Psoas muscle (tissue), 8 donors: ENCODE data around the gene LGI4. TPM values are rescaled to one million over a fixed set of nuclear protein-coding genes. Genes with fewer than 3 reads are reported as not detected.
A peak's percentile ranks its signal among the peaks of the same experiment; 100 is the strongest.

Experiments used
- ATAC-seq, 4 donors: fragments of 200-7000 bp; cut with Tn5 transposase; one replicate each; pipeline ENCODE4 v1.9.1; 2020; ENCODE audit warnings: moderate library complexity in 3 of 4, mild to moderate bottlenecking in 2 of 4
- DNase-seq, 2 donors: peaks; one replicate each; pipeline ENCODE4 v3.0.0-alpha.2; 2020
- H3K27ac ChIP-seq: fragments of 200-600 bp; one replicate; pipeline ENCODE4 v1.8.0; 2022
- H3K27me3 ChIP-seq, 3 donors: fragments of 200-600 bp in 1 of 3; one replicate each; pipeline versions ENCODE4 v1.6.1 to v1.8.0; 2013 to 2022; ENCODE audit warnings: low read length in 2 of 3, mild to moderate bottlenecking in 2 of 3, moderate library complexity in 1 of 3; ENCODE audit not compliant: insufficient read depth in 3 of 3
- H3K36me3 ChIP-seq, 2 donors: fragments of 200-600 bp in 1 of 2; one replicate each; pipeline versions ENCODE4 v1.6.1 to v1.8.0; 2013 to 2022; ENCODE audit warnings: low read depth in 1 of 2, mild to moderate bottlenecking in 1 of 2, moderate library complexity in 1 of 2; ENCODE audit not compliant: insufficient read depth in 1 of 2
- H3K4me1 ChIP-seq: fragments of 200-600 bp; one replicate; pipeline ENCODE4 v1.8.0; 2022
- H3K4me3 ChIP-seq: fragments of 200-600 bp; one replicate; pipeline ENCODE4 v1.8.0; 2022; ENCODE audit warnings: mild to moderate bottlenecking
- H3K9me3 ChIP-seq: fragments of 200-600 bp; one replicate; pipeline ENCODE4 v1.8.0; 2022
- WGBS, 3 donors: extraction: QIAGEN DNeasy Blood & Tissue Kit; methylation state at CpG; one replicate each; pipeline versions ENCODE4 v1.1.6 to v1.1.7; 2013; 5-methylcytosine and 5-hydroxymethylcytosine counted together
- intact Hi-C, 2 donors: fragments of 100-400 bp; cut with DNase I; formaldehyde crosslinking; loops; one replicate each; pipeline versions ENCODE4 v1.11.0 to v1.14.2; 2022
- polyA plus RNA-seq, 3 donors: library from polyadenylated mRNA; stranded (reverse); fragments of 200-250 nt; gene quantifications; one replicate each; pipeline ENCODE4 v1.2.3, GENCODE V29; 2013
- total RNA-seq, 4 donors: library from RNA; stranded (reverse); fragmentation: NEBNext Ultra II Directional in 2 of 4; extraction: Animal tissue kit (Norgen Biotek cat#: 25700) in 2 of 4; gene quantifications; one replicate each; pipeline versions ENCODE4 v1.2.1 to v1.2.4, GENCODE V29; 2021 to 2023
- TF ChIP-seq, protein P1 (sequence below): fragments of 200-600 bp; IDR thresholded peaks from one replicate; pipeline ENCODE4 v1.8.0; 2022; ENCODE audit warnings: antibody characterized with exemption
- donor health status: healthy with polysubstance abuse.
- donor health status: DM: no; HTN: no; CAD: no; lungs with moderate emphysema.
- donor health status: Bipolar disorder and iron deficiency.
- donor health status: healthy.
- donor health status: DM: yes; HTN: yes; CAD: no.
- donor health status: DM: no; HTN: no; CAD: no.
- donor health status: DM: no; HTN: no; CAD: no.
- donor health status: DM: yes; HTN: yes; CAD: no.

LGI4 gene
- total and polyA plus RNA-seq, 7 donors: 3.2 to 22.1 (median 16.2) TPM

DNA sequence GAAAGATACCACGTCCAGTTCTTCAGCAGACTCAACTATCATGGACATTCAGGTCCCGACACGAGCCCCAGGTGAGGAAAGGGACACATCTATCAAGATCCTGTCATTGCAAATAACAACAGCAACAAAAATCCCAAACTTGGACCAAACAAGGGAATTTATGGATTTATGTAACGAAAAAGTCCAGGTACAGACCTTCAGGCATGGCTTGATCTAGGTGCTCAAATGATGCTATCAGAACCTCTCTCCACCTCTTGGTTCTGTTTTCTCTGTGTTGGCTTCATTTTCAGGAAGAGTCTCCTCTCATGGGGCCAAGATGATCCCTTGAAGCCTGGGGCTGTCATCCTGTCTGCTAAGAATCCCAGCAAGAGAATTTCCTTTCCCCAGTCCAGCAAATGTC is 22.6 kb upstream of the LGI4 start:
- Histone ChIP-seq H3K4me1 (no peaks in the 10 kb centered on the region), H3K27ac (no peak overlapping the region), H3K9me3 (peaks cover 5% of the 10 kb centered on the region), H3K36me3 (peaks cover 0 to 14% of the 10 kb centered on the region in 2 donors), H3K4me3 (no peak overlapping the region), H3K27me3 (peaks cover 0 to 37% (median 20%) of the 10 kb centered on the region in 3 donors)
- ATAC-seq: no peak
- 84 to 90% (median 89%) methylated on average over 4 of the region's 4 CpGs for WGBS, 3 donors
- no peak for DNase-seq
- TF ChIP-seq, protein P1, sequence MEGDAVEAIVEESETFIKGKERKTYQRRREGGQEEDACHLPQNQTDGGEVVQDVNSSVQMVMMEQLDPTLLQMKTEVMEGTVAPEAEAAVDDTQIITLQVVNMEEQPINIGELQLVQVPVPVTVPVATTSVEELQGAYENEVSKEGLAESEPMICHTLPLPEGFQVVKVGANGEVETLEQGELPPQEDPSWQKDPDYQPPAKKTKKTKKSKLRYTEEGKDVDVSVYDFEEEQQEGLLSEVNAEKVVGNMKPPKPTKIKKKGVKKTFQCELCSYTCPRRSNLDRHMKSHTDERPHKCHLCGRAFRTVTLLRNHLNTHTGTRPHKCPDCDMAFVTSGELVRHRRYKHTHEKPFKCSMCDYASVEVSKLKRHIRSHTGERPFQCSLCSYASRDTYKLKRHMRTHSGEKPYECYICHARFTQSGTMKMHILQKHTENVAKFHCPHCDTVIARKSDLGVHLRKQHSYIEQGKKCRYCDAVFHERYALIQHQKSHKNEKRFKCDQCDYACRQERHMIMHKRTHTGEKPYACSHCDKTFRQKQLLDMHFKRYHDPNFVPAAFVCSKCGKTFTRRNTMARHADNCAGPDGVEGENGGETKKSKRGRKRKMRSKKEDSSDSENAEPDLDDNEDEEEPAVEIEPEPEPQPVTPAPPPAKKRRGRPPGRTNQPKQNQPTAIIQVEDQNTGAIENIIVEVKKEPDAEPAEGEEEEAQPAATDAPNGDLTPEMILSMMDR: no peak
- intact Hi-C loops: no loop called here

DNA sequence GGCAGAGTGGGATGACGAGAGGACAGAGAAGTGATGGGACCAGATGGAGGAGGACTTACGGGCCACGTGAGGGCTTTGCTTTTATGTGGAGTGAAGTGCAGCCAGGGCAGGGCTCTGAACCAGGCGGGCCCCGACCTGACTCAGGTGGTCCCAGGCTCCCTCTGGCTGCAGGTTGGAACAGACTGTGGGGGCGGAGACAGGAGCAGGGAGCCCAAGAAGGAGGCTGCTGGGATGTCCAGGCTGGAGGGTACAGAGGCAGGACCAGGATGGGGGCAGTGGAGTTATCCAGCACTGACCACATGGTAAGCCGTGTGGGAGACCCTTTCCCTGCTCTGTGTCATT is 21.8 kb upstream of the LGI4 start:
- TF ChIP-seq, protein P1: no peak
- 50 to 64% (median 60%) methylated on average over 7 of the region's 7 CpGs for WGBS, 3 donors
- intact Hi-C loops: no loop called here
- DNase-seq (no peak), ATAC-seq (no peak)
- Histone ChIP-seq H3K27ac (no peak overlapping the region), H3K27me3 (peaks cover 0 to 37% (median 20%) of the 10 kb centered on the region in 3 donors), H3K9me3 (no peaks in the 10 kb centered on the region), H3K36me3 (peaks cover 0 to 14% of the 10 kb centered on the region in 2 donors), H3K4me3 (no peak overlapping the region), H3K4me1 (no peaks in the 10 kb centered on the region)

DNA sequence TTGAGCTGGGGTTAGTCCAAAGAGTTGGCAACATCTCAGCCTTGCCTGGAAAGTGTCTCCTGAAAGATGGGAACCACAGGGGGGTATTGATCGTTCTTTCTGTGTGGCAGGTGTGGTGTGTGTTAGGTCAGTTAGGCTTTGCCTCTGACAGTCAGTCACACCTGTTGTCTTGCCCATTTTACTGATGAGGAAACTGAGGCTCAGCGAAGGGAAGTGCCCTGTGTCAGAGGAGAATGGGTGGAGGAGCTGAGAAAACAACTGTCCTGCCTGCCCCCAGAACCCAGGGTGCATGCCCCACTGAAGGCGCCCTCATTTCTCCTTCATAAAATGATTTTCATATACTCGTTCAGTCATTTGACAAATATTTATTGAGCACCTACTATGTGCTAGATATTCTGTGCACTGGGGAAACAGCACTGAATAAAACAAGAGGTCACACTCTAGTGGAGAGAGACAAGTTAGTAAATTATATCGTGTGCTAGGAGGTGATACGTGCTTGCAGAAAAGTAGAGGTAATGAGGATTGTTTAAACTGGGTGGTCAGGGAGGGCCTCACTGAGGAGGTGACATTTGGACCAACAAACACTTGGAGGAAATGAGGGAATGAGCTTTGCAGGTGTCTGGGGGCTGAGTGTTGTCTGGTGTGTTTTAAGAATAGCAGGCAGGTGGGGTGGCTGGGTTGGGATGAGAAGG is 21.3 kb upstream of the LGI4 start:
- Histone ChIP-seq H3K9me3 (no peaks in the 10 kb centered on the region), H3K4me3 (peak overlapping the region; percentile 63), H3K27ac (no peak overlapping the region), H3K27me3 (peaks cover 0 to 39% (median 20%) of the 10 kb centered on the region in 3 donors), H3K4me1 (no peaks in the 10 kb centered on the region), H3K36me3 (peaks cover 0 to 14% of the 10 kb centered on the region in 2 donors)
- TF ChIP-seq, protein P1: no peak
- DNase-seq (no peak), ATAC-seq (no peak)
- 77 to 91% (median 78%) methylated on average over 6 of the region's 6 CpGs for WGBS, 3 donors
- intact Hi-C loops: no loop called here

DNA sequence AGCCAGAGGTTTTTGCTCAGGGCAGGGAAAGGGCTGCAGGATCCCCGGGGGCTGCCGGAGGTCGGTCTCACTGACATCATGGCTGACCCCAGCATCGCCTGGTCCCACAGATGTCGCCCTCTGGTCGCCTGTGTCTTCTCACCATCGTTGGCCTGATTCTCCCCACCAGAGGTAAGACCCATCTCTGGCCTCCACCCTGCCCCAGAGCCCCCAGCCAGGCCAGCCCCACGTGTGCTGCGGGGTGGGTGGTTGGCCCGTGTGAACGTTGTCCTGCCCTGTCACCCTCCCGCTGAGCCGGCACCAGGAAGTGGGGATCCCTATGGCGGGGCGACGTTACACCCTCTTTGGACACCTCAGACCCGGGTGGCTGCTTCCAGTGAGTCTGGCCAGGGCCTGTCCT is 20.6 kb upstream of the LGI4 start:
- TF ChIP-seq, protein P1: no peak
- Histone ChIP-seq H3K4me3 (peak overlapping the region; percentile 63), H3K27ac (no peak overlapping the region), H3K27me3 (peaks cover 0 to 41% (median 20%) of the 10 kb centered on the region in 3 donors), H3K4me1 (no peaks in the 10 kb centered on the region), H3K36me3 (peaks cover 0 to 14% of the 10 kb centered on the region in 2 donors), H3K9me3 (no peaks in the 10 kb centered on the region)
- DNase-seq (no peak), ATAC-seq (peak in 1 of 4 donors; percentile 6)
- intact Hi-C loops: no loop called here
- 9 to 12% (median 11%) methylated on average over 17 of the region's 17 CpGs for WGBS, 3 donors
